Esophagus muscularis mucosa (tissue), 4 donors: ENCODE data around the gene IQGAP2. TPM values are rescaled to one million over a fixed set of nuclear protein-coding genes. Genes with fewer than 3 reads are reported as not detected.

Experiments
- DNase-seq: peaks from one replicate; pipeline ENCODE4 v3.0.0-alpha.2; 2017; ENCODE audit errors: extremely low spot score
- H3K27ac ChIP-seq, 4 donors: fragments of 200-600 bp; sonication (generic); replicated peaks in 1 of 4; 1 replicate in 3 of 4; 2 replicates in 1 of 4; pipeline ENCODE4 v1.5.1; 2016 to 2019; ENCODE audit warnings: mild to moderate bottlenecking in 1 of 4
- H3K27me3 ChIP-seq, 4 donors: fragments of 200-600 bp; sonication (generic); one replicate each; pipeline versions ENCODE4 v1.5.1 to v1.6.0; 2016 to 2019
- H3K36me3 ChIP-seq, 4 donors: fragments of 200-600 bp; sonication (generic); one replicate each; pipeline ENCODE4 v1.5.1; 2016 to 2019
- H3K4me1 ChIP-seq, 4 donors: fragments of 200-600 bp; sonication (generic); one replicate each; pipeline ENCODE4 v1.5.1; 2016 to 2019
- H3K4me3 ChIP-seq, 4 donors: fragments of 200-600 bp; sonication (generic); 1 replicate in 2 of 4; 2 replicates in 2 of 4; pipeline ENCODE4 v1.5.1; 2016 to 2019; ENCODE audit warnings: mild to moderate bottlenecking in 4 of 4, moderate library complexity in 1 of 4
- H3K9me3 ChIP-seq, 4 donors: fragments of 200-600 bp; sonication (generic); 1 replicate in 3 of 4; 2 replicates in 1 of 4; pipeline ENCODE4 v1.5.1; 2016 to 2019
- CTCF ChIP-seq, 3 experiments: fragments of 200-600 bp in 2 of 3; fragments of 450-650 bp in 1 of 3; sonication (generic) in 2 of 3; IDR thresholded peaks; one replicate each; pipeline ENCODE4 v1.5.1; 2017 to 2019; ENCODE audit warnings: antibody characterized with exemption in 3 of 3, mild to moderate bottlenecking in 2 of 3, moderate library complexity in 1 of 3
- EP300 ChIP-seq: sonication (generic); formaldehyde crosslinking; IDR thresholded peaks from one replicate; pipeline ENCODE4 v1.6.1; 2017; ENCODE audit warnings: antibody characterized with exemption
- POLR2A ChIP-seq: fragments of 450-650 bp; IDR thresholded peaks from one replicate; pipeline ENCODE4 v1.6.1; 2017; ENCODE audit warnings: antibody characterized with exemption, moderate library complexity, mild to moderate bottlenecking, low read depth
- POLR2AphosphoS5 ChIP-seq, 2 donors: sonication (generic); formaldehyde crosslinking; IDR thresholded peaks; one replicate each; pipeline ENCODE4 v1.6.1; 2017; ENCODE audit warnings: antibody characterized with exemption in 2 of 2
- WGBS: methylation state at CpG from one replicate; pipeline ENCODE4 v1.1.5; 2018; 5-methylcytosine and 5-hydroxymethylcytosine counted together
- intact Hi-C: fragments of 100-400 bp; cut with DNase I; formaldehyde crosslinking; loops from one replicate; pipeline ENCODE4 v1.15.1; 2023
- total RNA-seq, 4 donors: library from RNA; depleted of rRNA; stranded (reverse); fragments of >200 nt; gene quantifications; one replicate each; pipeline versions ENCODE4 v1.1.0 to v1.2.1, GENCODE V29; 2016

IQGAP2 gene
- total RNA-seq, 4 donors from 2014 or later, result 14.9 to 30.7 (median 20.8) TPM

DNA sequence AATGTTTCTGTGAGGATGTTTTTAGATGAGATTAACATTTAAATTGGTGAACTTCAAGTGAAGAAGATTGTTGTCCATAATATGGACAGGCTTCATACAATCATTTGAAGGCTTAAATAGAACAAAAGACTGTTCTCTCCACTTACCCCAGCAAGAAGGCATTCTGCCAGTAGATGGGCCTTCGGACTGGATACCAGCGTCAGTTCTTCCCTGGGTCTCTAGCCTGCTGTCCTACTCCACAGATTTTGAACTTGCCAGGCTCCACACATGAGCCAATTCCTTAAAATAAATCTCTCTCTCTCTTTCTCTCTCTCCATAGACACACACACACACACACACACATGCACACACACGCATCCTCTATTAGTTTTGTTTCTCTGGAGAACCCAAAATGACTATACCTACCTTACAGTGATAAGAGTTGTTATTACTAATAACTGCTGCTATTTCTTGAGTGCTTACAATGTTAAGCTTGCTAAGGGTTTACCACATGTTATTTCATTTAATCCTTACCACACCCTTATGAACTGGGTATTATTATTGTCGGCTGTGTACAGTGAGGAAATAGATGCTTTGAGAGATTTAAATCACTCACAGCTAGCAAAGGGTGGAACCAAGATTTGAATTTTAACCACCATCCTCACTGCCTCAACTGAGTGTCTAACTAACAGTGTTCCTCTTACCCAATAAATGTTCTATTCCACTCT is 19.8 kb upstream of the IQGAP2 start:
- 92% methylated on average over 4 of the region's 4 CpGs for WGBS
- Histone ChIP-seq H3K27ac (no peak overlapping the region), H3K9me3 (no peaks in the 10 kb centered on the region), H3K4me3 (no peak overlapping the region), H3K36me3 (no peaks in the 10 kb centered on the region), H3K27me3 (no peaks in the 10 kb centered on the region), H3K4me1 (peaks cover 0 to 6% (median 2%) of the 10 kb centered on the region in 4 donors)
- intact Hi-C loops, result no loop called here
- TF ChIP-seq POLR2A, result no peak
- no peak for TF ChIP-seq CTCF (IDR thresholded peaks at IDR 0.05)
- no peak for TF ChIP-seq EP300
- no peak for TF ChIP-seq POLR2AphosphoS5 (IDR thresholded peaks at IDR 0.05)
- DNase-seq, result no peak

GRCh38 chr5:76384189-76384588 is 18.9 kb upstream of the IQGAP2 start:
- intact Hi-C loops, result no loop called here
- DNase-seq, result no peak
- WGBS, result 63% methylated on average over 4 of the region's 4 CpGs

DNA sequence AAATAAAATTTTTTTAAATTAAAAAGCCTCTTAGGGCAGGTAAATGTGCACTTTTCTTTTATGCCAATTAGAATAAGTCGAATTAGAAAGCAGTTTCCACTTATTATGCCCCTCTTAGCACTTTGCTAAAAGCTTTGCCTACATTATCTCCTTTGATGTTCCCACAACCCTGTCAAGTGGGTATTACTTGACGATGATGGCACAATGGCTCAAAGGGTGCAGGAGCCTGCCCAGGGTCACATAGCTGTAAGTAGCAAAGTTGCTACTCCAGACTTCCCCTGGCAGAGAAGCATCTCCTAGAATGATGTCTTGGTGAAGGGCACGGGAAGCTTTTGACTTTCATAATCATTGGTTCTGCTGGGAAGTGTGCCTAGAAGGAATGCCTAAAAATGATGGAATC is 18.4 kb upstream of the IQGAP2 start:
- H3K27me3 ChIP-seq, result no peaks in the 10 kb centered on the region
- no peak for DNase-seq
- H3K4me3 ChIP-seq, result no peak overlapping the region
- 96% methylated on average over 3 of the region's 3 CpGs for WGBS
- H3K36me3 ChIP-seq, result no peaks in the 10 kb centered on the region
- no peak overlapping the region for H3K27ac ChIP-seq
- H3K9me3 ChIP-seq, result no peaks in the 10 kb centered on the region
- intact Hi-C loops, result no loop called here
- no peak for TF ChIP-seq EP300
- TF ChIP-seq POLR2AphosphoS5 (IDR thresholded peaks at IDR 0.05), result no peak
- no peak for TF ChIP-seq CTCF (IDR thresholded peaks at IDR 0.05)
- no peak for TF ChIP-seq POLR2A
- H3K4me1 ChIP-seq, result peaks cover 0 to 6% (median 2%) of the 10 kb centered on the region in 4 donors

More at GRCh38 chr5:76384189-76384588, 18.9 kb upstream of the IQGAP2 start:
- Histone ChIP-seq H3K36me3 (no peaks in the 10 kb centered on the region), H3K27ac (no peak overlapping the region), H3K27me3 (no peaks in the 10 kb centered on the region), H3K4me1 (peaks cover 0 to 6% (median 2%) of the 10 kb centered on the region in 4 donors), H3K9me3 (no peaks in the 10 kb centered on the region), H3K4me3 (no peak overlapping the region)
- TF ChIP-seq POLR2A (no peak), POLR2AphosphoS5 (IDR thresholded peaks at IDR 0.05) (no peak), EP300 (no peak), CTCF (IDR thresholded peaks at IDR 0.05) (no peak)

DNA sequence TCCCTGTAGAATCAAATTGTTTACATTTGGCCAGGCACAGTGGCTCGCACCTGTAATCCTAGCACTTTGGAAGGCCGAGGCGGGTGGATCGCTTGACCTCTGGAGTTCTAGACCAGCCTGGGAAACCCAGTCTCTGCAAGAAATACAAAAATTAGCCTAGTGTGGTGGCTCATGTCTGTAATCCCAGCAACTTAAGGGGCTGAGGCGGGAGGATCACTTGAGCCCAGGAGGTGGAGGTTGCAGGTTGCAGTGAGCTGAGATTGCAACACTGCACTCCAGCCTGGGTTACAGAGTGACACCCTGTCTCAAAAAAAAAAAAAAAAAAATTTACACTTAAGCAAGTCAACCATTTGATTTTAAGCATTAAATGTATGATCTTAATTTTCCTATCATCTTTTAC is 17.5 kb upstream of the IQGAP2 start:
- TF ChIP-seq POLR2AphosphoS5 (IDR thresholded peaks at IDR 0.05), result no peak
- no peak for TF ChIP-seq EP300
- no peak for TF ChIP-seq CTCF (IDR thresholded peaks at IDR 0.05)
- TF ChIP-seq POLR2A, result no peak
- intact Hi-C loops, result no loop called here
- no peak overlapping the region for H3K4me3 ChIP-seq
- WGBS, result 96% methylated on average over 5 of the region's 5 CpGs
- H3K9me3 ChIP-seq, result no peaks in the 10 kb centered on the region
- H3K4me1 ChIP-seq, result peaks cover 0 to 6% (median 2%) of the 10 kb centered on the region in 4 donors
- no peak for DNase-seq
- H3K27me3 ChIP-seq, result no peaks in the 10 kb centered on the region
- H3K36me3 ChIP-seq, result no peaks in the 10 kb centered on the region
- no peak overlapping the region for H3K27ac ChIP-seq

DNA sequence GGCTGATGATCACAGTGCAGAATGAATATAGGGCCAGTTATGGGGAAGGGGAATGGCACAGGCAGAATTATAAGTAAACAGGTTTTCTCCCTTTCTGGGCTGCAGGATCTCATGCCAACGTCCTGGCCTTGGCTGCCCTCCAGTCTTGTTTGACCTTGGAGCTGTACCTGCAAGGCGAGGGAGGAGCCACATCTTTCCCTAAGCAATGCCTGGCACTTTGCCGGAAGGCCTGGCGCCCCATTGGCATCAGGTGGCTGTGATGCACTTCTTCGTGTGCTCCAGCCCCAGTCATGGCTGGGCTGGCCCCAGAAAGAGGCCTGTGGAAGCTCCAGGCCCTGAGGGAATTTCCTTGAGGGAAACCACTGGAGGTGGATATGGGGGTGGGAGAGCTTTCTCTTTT is 16.7 kb upstream of the IQGAP2 start:
- H3K4me3 ChIP-seq, result no peak overlapping the region
- DNase-seq, result no peak
- H3K4me1 ChIP-seq, result peaks cover 0 to 6% (median 2%) of the 10 kb centered on the region in 4 donors
- TF ChIP-seq EP300, result no peak
- TF ChIP-seq POLR2AphosphoS5 (IDR thresholded peaks at IDR 0.05), result no peak
- TF ChIP-seq CTCF (IDR thresholded peaks at IDR 0.05), result no peak
- no peak for TF ChIP-seq POLR2A
- H3K27me3 ChIP-seq, result no peaks in the 10 kb centered on the region
- no peak overlapping the region for H3K27ac ChIP-seq
- no peaks in the 10 kb centered on the region for H3K9me3 ChIP-seq
- H3K36me3 ChIP-seq, result no peaks in the 10 kb centered on the region
- intact Hi-C loops, result no loop called here
- 70% methylated on average over 2 of the region's 5 CpGs for WGBS
